Measurements from ENCODE around the gene RNASET2. TPM values are rescaled to one million over a fixed set of nuclear protein-coding genes. Genes with fewer than 3 reads are reported as not detected.
A peak's percentile ranks its signal among the peaks of the same experiment; 100 is the strongest.

The RNASET2 gene
- total and polyA plus RNA-seq, 2 of the 13 experiments (the other 11 are each of a cell fraction or from before 2014, with no cell fraction given), result 44.6 to 597 TPM

DNA sequence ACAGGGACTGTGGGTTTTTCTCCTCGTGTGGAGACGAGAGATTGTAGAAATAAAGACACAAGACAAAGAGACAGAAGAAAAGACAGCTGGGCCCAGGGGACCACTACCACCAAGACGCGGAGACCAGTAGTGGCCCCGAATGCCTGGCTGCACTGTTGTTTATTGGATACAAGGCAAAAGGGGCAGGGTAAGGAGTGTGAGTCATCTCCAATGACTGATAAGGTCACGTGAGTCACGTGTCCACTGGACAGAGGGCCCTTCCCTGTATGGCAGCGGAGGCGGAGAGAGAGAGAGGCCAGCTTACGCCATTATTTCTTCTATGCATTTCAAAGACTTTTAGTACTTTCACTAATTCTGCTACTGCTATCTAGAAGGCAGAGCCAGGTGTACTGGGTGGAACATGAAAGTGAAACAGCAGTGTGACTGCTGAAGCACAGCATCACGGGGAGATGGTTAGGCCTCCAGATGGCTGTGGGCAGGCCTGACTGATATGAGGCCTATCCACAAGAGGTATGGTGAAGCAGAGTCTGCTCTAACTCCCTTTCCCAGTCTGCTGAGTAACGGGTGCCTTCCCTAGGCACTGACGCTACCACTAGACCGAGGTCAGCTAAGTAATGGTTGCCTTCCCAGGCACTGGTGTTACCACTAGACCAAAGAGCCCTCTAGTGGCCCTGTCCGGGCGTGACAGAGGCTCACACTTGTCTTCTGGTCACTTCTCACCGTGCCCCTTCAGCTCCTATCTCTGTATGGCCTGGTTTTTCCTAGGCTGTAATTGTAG lies 5.3 kb downstream of the RNASET2 start (continued):
- TF ChIP-seq, protein P1, sequence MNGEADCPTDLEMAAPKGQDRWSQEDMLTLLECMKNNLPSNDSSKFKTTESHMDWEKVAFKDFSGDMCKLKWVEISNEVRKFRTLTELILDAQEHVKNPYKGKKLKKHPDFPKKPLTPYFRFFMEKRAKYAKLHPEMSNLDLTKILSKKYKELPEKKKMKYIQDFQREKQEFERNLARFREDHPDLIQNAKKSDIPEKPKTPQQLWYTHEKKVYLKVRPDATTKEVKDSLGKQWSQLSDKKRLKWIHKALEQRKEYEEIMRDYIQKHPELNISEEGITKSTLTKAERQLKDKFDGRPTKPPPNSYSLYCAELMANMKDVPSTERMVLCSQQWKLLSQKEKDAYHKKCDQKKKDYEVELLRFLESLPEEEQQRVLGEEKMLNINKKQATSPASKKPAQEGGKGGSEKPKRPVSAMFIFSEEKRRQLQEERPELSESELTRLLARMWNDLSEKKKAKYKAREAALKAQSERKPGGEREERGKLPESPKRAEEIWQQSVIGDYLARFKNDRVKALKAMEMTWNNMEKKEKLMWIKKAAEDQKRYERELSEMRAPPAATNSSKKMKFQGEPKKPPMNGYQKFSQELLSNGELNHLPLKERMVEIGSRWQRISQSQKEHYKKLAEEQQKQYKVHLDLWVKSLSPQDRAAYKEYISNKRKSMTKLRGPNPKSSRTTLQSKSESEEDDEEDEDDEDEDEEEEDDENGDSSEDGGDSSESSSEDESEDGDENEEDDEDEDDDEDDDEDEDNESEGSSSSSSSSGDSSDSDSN (CRISPR knock-in tag; IDR thresholded peaks at IDR 0.05), result 0 out of 2 replicates have a peak, but pooled peaks have one; percentile 16
- TF ChIP-seq KLF16 (CRISPR knock-in tag; IDR thresholded peaks at IDR 0.05) (0 out of 4 replicates have a peak, but pooled peaks of 1 of the 2 experiments have one; percentile 61), TARDBP (CRISPR knock-in tag; IDR thresholded peaks at IDR 0.05) (peak; percentile 44; the same call in 1 of the 2 replicates), RARA (CRISPR knock-in tag; IDR thresholded peaks at IDR 0.05) (0 out of 2 replicates have a peak, but pooled peaks have one; percentile 16), ERF (CRISPR knock-in tag; IDR thresholded peaks at IDR 0.05) (0 out of 2 replicates have a peak, but pooled peaks have one; percentile 35)
- TF ChIP-seq, protein P2, sequence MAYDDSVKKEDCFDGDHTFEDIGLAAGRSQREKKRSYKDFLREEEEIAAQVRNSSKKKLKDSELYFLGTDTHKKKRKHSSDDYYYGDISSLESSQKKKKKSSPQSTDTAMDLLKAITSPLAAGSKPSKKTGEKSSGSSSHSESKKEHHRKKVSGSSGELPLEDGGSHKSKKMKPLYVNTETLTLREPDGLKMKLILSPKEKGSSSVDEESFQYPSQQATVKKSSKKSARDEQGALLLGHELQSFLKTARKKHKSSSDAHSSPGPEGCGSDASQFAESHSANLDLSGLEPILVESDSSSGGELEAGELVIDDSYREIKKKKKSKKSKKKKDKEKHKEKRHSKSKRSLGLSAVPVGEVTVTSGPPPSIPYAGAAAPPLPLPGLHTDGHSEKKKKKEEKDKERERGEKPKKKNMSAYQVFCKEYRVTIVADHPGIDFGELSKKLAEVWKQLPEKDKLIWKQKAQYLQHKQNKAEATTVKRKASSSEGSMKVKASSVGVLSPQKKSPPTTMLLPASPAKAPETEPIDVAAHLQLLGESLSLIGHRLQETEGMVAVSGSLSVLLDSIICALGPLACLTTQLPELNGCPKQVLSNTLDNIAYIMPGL (CRISPR knock-in tag; IDR thresholded peaks at IDR 0.05; ENCODE audit: borderline replicate concordance in 1 of 2, low read depth in 1 of 2), result 0 out of 4 replicates have a peak, but pooled peaks of 1 of the 2 experiments have one; percentile 54

DNA sequence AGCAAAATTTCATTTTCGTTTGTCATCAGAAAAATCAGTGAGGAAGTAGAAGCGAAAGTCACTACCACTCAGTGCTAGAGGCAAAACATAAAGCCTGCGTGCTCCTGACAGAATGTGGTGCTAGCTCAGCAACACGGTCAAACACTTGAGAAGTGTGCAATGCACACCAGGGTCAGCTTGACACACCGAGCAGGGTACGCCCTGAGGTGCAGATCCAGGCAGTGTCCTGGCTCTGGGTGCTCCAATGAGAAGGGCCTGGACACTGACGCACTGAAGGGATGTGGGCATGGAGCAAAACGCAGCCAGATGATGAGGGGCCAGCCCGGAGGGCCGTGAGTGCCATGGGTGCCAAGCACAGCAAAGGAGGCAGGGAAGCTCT lies 5.9 kb downstream of the RNASET2 start:
- POLR2A ChIA-PET, result interaction anchor here (1.1 kb wide), 1 partner anchor 49 kb away, joined by 3 read pairs; no protein-coding TSS in a partner anchor
- TF ChIP-seq NFIC (IDR thresholded peaks at IDR 0.05; ENCODE audit: low read length) (no peak), ZNF550 (CRISPR knock-in tag; IDR thresholded peaks at IDR 0.05; ENCODE audit: borderline replicate concordance) (no peak), ETV6 (CRISPR knock-in tag; conservative IDR thresholded peaks at IDR 0.05) (no peak), ZNF503 (CRISPR knock-in tag; IDR thresholded peaks at IDR 0.05) (no peak), ZNF101 (CRISPR knock-in tag; IDR thresholded peaks at IDR 0.05; ENCODE audit: borderline replicate concordance, low read depth) (no peak), CENPT (CRISPR knock-in tag; IDR thresholded peaks at IDR 0.05; ENCODE audit: low read depth) (no peak), ZNF768 (CRISPR knock-in tag; IDR thresholded peaks at IDR 0.05) (peak; percentile 19; the same call in 1 of the 2 replicates)
- TF ChIP-seq, protein P3, sequence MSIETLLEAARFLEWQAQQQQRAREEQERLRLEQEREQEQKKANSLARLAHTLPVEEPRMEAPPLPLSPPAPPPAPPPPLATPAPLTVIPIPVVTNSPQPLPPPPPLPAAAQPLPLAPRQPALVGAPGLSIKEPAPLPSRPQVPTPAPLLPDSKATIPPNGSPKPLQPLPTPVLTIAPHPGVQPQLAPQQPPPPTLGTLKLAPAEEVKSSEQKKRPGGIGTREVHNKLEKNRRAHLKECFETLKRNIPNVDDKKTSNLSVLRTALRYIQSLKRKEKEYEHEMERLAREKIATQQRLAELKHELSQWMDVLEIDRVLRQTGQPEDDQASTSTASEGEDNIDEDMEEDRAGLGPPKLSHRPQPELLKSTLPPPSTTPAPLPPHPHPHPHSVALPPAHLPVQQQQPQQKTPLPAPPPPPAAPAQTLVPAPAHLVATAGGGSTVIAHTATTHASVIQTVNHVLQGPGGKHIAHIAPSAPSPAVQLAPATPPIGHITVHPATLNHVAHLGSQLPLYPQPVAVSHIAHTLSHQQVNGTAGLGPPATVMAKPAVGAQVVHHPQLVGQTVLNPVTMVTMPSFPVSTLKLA (IDR thresholded peaks at IDR 0.05), result no peak

More for the DNA sequence above, 5.9 kb downstream of the RNASET2 start:
- ATAC-seq (no peak), FAIRE-seq (no peak), DNase-seq (ENCODE audit: low spot score) (no peak)
- CTCF ChIA-PET (ENCODE audit: low intra/inter-chr PET ratio, low total read pairs), result interaction anchor here (2.0 kb wide), 1 partner anchor 164 kb away, joined by 15 read pairs; no protein-coding TSS in a partner anchor
- in situ Hi-C loops (cut with HindIII; ENCODE audit: extremely low pct_ligation_motif_present, low pct_unique_long_range_greater_than_20kb) (no loop called here), intact Hi-C loops (cut with micrococcal nuclease; ENCODE audit: unreplicated experiment) (no loop called here)
- H2AFZ ChIP-seq (ENCODE audit: low read length), result no peak overlapping the region
- no peak overlapping the region for H3K4me2 ChIP-seq (ENCODE audit: low read depth, low read length)
- H4K20me1 ChIP-seq (ENCODE audit: insufficient read depth, low read length), result peaks cover 82% of the 10 kb centered on the region
- H3K4me3 ChIP-seq (replicated peaks in 1 of 3; ENCODE audit: insufficient read depth in 1 of 3, low read depth in 2 of 3, low read length in 3 of 3), result no peak overlapping the region
- no TSS peak for BruUV-seq (replicated peaks)
- peaks cover 47% of the 10 kb centered on the region for H3K79me2 ChIP-seq (ENCODE audit: insufficient read depth, low read length)
- no peaks in the 10 kb centered on the region for H3K27me3 ChIP-seq (ENCODE audit: control insufficient read depth in 1 of 2, insufficient read depth in 2 of 2, low read length in 2 of 2)
- no peak overlapping the region for H3K9ac ChIP-seq (ENCODE audit: insufficient read depth, low read depth, low read length)
- H3K9me3 ChIP-seq (ENCODE audit: low read length), result no peaks in the 10 kb centered on the region
- H3K36me3 ChIP-seq (replicated peaks in 1 of 2; ENCODE audit: control insufficient read depth in 1 of 2, insufficient read depth in 2 of 2, low read length in 2 of 2), result peaks cover 33 to 78% of the 10 kb centered on the region in 2 experiments
- H3K4me1 ChIP-seq (ENCODE audit: insufficient read depth, low read length), result peaks cover 64% of the 10 kb centered on the region
- no peak overlapping the region for H3K27ac ChIP-seq (ENCODE audit: extremely low read length, insufficient read depth, low read length)
- 97% methylated on average over 10 of the region's 10 CpGs for WGBS (ENCODE audit: low lambda C conversion rate)

Data from HepG2 (cell line).